ENCODE results near the gene DNAJB11. TPM values are rescaled to one million over a fixed set of nuclear protein-coding genes. Genes with fewer than 3 reads are reported as not detected.
"Not testable (repeated sequence)": the region's sequence is repeated elsewhere in the genome, so short reads cannot be mapped to it uniquely, and the experiment has no call there.

The DNAJB11 gene
- total RNA-seq, 1 donor from 2014 or later = 24.0 TPM

DNA sequence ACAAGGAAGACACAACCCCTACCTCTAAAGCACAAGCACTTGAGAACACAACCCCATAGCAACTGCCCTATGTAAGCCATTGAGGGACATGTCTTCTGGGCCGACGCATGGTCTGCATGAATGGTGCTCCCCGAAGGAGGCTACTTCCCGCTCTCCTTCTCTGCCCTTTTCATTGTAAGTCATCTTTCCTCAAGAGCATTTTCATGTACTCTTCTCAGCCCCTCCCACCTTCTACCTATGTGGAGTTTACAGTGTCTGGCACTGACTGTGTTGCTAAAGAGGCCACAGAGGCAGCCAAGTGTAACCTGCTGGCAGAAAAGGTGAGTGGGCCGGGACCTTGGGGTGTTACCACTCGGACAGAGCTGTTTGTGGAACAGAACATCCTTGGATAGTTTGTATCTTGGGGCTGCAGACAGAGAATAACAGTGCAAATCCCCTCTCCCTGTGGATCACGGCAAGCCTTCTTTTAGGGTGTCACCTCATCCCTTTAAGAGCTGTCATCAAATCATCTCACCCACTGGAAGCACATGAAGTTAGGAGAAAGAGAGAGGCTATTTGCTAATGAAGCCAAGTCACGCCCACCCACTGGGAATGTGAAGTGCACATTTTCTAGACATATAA, 47.9 kb downstream of the DNAJB11 start:
- ATAC-seq = no peak

DNA sequence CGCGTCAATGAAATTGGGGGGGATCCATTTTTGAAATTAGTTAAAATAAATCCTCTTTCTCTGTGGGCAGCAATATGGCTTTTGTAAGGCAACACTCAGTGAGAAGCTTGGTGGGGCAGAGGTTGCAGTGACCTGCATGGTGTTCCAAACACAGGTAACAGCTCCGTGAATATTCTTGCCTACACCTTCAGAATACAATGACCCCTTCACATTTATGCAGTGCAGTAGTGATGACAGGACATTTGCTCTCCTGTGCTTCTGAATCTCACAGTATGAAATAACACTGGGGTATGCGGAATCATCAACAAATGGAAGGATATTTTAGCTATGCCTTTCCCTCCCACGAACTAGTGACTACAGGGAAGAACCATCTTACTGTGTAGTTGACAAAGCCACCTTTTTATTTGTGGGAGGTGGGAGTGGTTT, 49.3 kb downstream of the DNAJB11 start:
- no peak for ATAC-seq

DNA sequence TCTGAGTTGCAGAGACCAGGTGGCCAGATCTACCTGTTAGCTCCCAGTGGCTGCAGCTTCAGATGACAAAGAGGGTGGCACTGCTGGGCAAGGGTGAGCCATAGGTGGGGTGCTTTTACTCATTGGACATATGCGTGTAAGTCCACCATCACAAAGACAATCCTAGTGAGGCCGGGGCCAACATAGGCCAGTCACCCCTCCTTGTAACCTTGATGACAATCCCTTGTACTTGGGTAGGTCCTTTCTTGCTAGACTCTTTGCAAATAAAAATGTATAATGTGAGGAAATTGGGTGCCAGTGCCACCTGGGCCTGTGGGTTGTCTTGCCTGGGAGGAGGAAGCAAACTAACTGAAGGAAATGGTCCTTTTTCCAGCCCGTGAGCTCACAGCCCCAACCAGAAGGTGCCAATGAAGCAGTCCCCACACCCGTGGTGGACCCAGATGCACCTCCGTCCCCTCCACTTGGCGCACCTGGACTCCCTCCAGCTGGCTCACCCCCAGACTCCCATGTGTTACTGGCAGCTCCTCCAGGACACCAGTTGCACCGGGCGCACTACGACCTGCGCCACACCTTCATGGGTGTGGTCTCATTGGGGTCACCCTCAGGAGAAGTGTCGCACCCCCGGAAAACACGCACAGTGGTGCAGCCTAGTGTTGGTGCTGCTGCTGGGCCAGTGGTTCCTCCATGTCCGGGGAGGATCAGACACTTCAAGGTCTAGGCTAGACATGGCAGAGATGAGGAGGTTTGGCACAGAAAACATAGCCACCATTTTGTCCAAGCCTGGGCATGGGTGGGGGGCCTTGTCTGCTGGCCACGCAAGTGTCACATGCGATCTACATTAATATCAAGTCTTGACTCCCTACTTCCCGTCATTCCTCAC, 49.9 kb downstream of the DNAJB11 start:
- ATAC-seq = no peak

DNA sequence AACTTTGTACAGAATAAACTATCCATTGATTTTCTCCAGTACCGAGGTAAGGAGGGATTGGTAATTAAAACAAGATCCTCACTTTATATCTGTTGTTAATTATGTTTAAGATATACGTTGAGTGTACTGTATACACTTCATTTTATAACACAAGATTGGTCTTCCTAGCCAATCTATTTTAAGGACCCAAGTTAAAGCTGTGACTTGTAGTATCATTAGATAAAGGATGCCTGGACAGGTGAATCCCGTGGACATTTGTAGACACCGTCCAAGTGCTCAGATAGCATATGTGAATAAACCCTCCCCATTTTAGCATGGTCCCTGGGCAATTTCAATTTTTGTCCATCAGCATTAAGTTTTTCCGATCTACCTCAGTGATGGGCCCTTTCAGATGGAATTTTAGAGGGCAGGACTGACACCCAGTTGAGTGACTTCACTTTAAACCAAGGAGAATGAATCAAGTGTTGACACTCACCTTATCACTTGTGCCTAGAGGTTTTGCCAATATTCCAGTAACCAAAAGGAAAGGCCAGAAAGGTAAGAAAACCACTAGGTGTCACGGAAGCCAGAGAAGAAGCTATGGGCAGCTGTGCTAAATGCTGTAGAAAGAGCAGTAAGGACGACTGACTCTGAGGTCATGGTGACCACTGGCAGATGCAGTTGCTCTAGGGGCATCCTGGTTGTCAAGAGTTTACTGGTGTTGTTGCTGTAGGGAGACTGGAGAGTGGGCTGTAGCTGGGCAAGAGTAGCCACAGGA, 51.6 kb downstream of the DNAJB11 start:
- ATAC-seq = no peak

DNA sequence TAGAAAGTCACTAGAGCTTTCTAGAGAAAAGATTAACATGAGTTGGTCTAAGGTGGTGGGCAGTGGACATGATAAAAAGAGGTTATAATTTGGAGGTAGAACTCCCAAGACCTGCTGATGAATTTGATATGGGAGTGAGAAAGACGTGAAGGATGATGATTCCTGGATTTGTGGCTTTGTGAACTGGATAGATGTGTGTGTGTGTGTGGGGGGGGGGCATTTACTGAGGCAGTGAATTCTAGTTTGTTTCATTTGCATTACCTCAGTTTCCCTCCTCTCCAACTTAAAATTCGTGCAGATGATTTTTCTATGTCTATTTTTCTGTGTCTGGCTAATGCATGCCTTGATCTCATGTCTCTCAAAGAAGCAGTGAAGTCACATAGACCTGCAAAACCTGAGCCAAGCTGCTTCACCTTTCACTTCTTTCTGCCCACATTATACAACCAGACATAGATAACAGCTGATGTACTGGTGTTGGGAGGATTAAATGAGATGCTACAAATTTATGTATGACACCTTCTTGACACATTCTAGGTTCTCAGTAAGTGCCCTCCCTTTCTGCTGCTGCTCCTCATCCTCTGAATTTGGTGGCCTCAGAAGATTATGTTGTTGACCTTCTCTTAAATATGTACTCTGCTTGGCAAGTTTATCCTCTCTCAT, 52.3 kb downstream of the DNAJB11 start:
- ATAC-seq = no peak

DNA sequence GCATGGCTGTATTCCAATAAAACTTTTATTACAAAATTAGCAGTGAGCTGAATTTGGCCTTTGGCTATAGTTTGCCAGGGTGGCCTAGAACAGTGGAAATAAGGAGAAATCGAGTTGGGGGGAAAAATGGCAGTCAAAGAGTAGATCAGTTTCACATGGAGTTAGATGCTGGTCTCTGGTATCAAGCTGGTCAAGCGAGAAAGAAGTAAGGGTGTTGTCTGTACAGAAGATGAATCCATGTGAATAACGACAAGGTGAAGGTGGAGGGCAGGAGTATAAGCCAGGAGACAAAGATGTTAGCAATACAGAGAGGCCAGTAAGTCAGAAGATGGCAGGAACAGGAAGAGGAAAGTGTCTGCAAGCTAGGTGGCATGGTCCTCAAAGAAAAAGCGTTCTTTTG, 54.1 kb downstream of the DNAJB11 start:
- ATAC-seq = no peak

DNA sequence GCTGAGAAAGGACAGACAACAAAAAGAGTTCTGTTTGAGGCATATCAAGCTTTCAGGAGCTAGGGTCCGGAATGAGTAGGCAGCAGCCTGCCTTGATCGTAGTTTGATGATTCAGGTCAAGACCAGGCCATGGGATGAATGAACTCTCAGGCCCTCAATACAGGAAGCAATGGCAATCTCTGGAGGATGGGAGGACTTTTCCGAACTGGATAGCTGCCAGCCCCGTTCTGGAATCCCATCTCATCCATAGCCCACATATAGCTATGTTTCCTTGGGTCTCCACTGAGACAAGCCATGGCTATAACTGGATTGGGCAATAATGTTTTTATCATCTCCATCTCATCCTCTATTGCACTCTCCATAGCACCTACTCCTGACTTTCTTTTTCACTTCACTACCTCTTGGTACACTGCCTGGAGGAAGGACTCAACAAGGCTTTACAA, 55.1 kb downstream of the DNAJB11 start:
- ATAC-seq = no peak

DNA sequence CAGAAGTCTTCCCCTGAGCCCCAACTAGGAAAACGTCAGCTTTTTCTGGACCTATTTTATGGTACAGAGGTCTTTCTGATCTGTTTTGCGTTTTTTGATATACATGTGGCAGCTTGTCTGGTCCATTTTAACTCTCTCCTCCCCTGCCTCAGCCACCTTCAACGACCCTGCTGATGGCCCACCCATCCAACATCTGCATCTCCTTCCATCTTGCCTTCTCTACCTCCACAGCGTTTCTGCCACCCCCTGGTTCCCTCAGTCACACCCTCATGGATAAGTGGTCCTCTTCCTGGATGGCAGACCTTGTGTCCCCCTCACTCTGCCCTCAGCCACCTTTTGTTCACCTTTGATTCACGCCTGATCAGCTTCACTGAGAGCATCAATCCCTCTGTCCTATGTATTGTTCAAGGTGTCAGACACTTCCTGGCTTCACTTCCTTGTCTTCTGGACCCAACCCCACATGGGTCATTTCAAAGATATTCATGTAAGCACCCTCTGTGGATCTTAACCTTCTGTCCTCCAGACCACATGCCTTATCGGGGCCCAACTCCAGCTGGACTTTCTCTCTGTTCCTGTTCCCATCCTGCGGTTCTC, 55.8 kb downstream of the DNAJB11 start:
- peak; percentile 75 for ATAC-seq

DNA sequence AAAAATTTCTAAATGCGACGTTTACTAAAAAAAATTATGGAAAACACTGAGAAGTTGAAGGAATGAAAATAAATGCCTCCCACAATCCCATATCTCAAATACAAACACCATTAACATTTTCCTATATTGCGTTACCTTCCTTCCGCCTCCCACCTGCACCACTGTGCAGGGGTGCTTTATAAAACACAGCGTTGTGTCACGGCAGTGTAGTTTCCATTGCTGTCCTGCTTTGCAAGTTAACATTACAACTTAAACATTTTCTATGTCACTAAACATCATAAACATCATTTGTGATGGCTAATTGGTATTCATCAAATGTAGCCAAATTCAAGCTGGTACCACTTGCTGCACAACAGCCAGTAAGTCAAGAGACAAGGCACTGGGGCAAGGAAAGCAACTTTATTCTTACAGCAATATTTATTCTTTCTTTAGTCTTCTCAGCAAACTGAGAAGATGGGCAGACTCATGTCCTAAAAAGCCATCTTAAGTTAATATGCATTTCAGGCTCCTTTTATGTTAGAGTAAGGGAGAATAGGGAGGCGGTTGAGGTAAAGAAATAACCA, 57.4 kb downstream of the DNAJB11 start:
- ATAC-seq = no peak

DNA sequence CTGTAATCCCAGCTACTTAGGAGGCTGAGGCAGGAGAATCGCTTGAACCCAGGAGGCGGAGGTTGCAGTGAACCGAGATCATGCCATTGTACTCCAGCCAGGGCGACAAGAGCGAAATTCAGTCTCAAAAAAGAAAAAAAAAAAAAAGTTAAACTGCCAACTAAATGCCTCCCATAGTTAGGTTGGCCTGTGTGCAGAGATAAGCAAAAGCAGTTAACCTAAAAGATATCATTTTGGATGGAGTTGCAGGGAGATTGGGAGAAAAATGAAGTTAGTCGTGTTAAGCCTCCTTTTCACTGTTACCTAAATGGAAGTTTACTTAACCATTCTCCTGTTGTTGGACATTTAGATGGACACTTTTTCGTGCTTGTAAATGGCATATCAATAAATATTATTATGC, 58.2 kb downstream of the DNAJB11 start:
- no peak for ATAC-seq

DNA sequence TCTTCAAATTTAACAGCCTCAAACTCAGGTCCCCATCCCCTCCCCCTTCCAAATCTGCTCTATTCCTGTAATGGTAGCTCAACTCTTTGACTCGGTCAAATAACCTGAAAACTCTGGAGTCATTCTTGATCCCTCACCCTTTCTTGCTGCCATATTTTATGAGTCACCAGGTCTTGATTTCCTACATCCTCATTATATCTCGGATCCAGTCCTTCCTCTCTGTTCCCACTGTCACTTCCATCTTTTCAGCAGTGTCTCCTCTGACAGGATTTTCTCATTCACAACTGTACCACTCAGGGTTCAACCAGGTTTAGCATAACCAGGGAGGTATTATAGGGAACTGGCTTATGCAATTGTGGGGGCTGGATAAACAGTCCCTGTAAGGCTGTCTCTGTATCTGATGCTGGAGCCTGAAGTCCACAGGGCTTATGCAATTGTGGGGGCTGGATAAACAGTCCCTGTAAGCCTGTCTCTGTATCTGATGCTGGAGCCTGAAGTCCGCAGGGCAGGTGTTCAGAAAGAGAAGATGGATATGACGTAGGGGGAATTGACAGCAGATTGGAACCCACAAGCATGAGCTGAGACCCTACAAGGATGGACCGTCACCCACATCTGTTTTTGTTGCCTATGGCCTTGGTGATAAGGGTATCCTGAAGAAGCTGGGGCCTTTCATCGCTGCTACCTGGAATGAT, 60.6 kb downstream of the DNAJB11 start:
- no peak for ATAC-seq

DNA sequence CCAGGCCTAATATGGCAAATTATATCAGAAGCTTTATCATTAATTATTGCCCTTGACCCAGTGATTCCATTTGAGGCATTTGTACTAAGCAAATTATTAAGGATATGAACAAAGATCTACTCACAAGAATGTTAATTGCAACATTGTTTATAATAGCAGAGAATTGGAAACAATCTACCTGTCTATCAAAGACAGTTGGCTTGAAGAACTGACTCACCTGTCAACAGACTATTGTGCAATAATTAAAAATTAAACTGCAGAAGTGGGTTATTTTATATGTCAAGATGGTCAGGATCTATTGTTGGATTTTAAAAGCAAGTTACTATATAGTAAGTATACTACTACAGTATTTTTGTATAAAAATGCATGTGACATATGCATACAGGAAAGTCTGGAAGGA, 63.0 kb downstream of the DNAJB11 start:
- ATAC-seq = peak; percentile 46

DNA sequence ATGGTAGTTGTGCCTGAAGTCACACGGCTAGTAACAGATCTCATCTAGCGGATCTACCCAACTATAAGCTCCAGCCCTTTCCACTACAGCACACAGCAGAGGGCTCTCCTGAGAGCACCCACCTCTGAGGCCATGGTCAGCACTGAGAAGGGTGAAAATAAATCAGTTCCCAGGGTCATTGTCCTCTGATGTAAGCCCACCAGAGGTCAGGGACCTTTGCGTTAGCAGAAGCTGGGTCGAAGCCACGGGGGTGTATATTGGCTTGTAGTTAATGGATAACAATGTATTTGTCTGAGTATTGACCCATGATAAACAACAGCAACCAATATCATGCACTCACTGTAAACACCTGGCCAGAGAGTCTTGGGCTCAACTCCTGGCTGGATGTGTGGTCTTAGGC, 63.7 kb downstream of the DNAJB11 start:
- not testable (repeated sequence) for ATAC-seq

Other genes starting within 250 kb of the DNAJB11 start
- 0.40 TPM for gene DGKG, start 208.5 kb upstream of the DNAJB11 start, total RNA-seq
- gene CRYGS, start 26.3 kb upstream of the DNAJB11 start, total RNA-seq = 1.2 TPM
- 6.6 TPM for gene TBCCD1, start 3.4 kb upstream of the DNAJB11 start, total RNA-seq
- not detected for gene AHSG, start 42.3 kb downstream of the DNAJB11 start, total RNA-seq
- gene FETUB, start 69.7 kb downstream of the DNAJB11 start, total RNA-seq = not detected
- 0.12 TPM for gene HRG, start 95.3 kb downstream of the DNAJB11 start, total RNA-seq
- not detected for gene KNG1, start 146.6 kb downstream of the DNAJB11 start, total RNA-seq
- 118 TPM for gene EIF4A2, start 212.9 kb downstream of the DNAJB11 start, total RNA-seq
- gene RFC4, start 235.8 kb downstream of the DNAJB11 start, total RNA-seq = 18.2 TPM

All from esophagus mucosa (tissue), 1 donor.